ENCODE data around the gene ILF3. TPM values are rescaled to one million over a fixed set of nuclear protein-coding genes. Genes with fewer than 3 reads are reported as not detected.
"Not testable (repeated sequence)": the region's sequence is repeated elsewhere in the genome, so short reads cannot be mapped to it uniquely, and the experiment has no call there.

The ILF3 gene
- total RNA-seq, 1 donor from 2014 or later, result 588 TPM

GRCh38 chr19:10675214-10675613, 21.1 kb downstream of the ILF3 start:
- intact Hi-C loops (cut with micrococcal nuclease); H3K27me3 Mint-ChIP-seq; H3K9me3 Mint-ChIP-seq; DNase-seq; H3K4me3 Mint-ChIP-seq; H3K4me1 Mint-ChIP-seq; H3K27ac Mint-ChIP-seq: not testable (repeated sequence)
- peaks cover 62% of the 10 kb centered on the region for H3K36me3 Mint-ChIP-seq (ENCODE audit: low read depth)

- Mint-ChIP-seq H3K4me1 (peaks cover 2% of the 10 kb centered on the region), H3K4me3 (no peak overlapping the region), H3K36me3 (ENCODE audit: low read depth) (peaks cover 64% of the 10 kb centered on the region), H3K9me3 (no peaks in the 10 kb centered on the region), H3K27me3 (no peaks in the 10 kb centered on the region), H3K27ac (no peak overlapping the region)
- intact Hi-C loops (cut with micrococcal nuclease), result no loop called here
- no peak for DNase-seq
Observed at GRCh38 chr19:10677751-10678150, 23.6 kb downstream of the ILF3 start.

GRCh38 chr19:10678813-10679212, 24.7 kb downstream of the ILF3 start:
- no peaks in the 10 kb centered on the region for H3K27me3 Mint-ChIP-seq
- intact Hi-C loops (cut with micrococcal nuclease), result no loop called here
- peaks cover 61% of the 10 kb centered on the region for H3K36me3 Mint-ChIP-seq (ENCODE audit: low read depth)
- no peaks in the 10 kb centered on the region for H3K9me3 Mint-ChIP-seq
- no peak for DNase-seq
- H3K4me3 Mint-ChIP-seq, result no peak overlapping the region
- H3K4me1 Mint-ChIP-seq, result no peaks in the 10 kb centered on the region
- H3K27ac Mint-ChIP-seq, result no peak overlapping the region

GRCh38 chr19:10679743-10680142, 25.6 kb downstream of the ILF3 start:
- Mint-ChIP-seq H3K27ac (no peak overlapping the region), H3K36me3 (ENCODE audit: low read depth) (peaks cover 66% of the 10 kb centered on the region), H3K4me1 (no peaks in the 10 kb centered on the region), H3K4me3 (no peak overlapping the region), H3K9me3 (no peaks in the 10 kb centered on the region), H3K27me3 (no peaks in the 10 kb centered on the region)
- DNase-seq, result no peak
- intact Hi-C loops (cut with micrococcal nuclease), result no loop called here

GRCh38 chr19:10680545-10681135, 26.5 kb downstream of the ILF3 start:
- H3K36me3 Mint-ChIP-seq (ENCODE audit: low read depth), result peaks cover 64% of the 10 kb centered on the region
- no peaks in the 10 kb centered on the region for H3K4me1 Mint-ChIP-seq
- intact Hi-C loops (cut with micrococcal nuclease), result no loop called here

GRCh38 chr19:10681658-10682057, 27.5 kb downstream of the ILF3 start:
- H3K36me3 Mint-ChIP-seq (ENCODE audit: low read depth), result peaks cover 64% of the 10 kb centered on the region

More at GRCh38 chr19:10680545-10681135, 26.5 kb downstream of the ILF3 start:
- H3K4me3 Mint-ChIP-seq, result no peak overlapping the region
- no peak overlapping the region for H3K27ac Mint-ChIP-seq
- H3K9me3 Mint-ChIP-seq, result no peaks in the 10 kb centered on the region
- H3K27me3 Mint-ChIP-seq, result no peaks in the 10 kb centered on the region
- no peak for DNase-seq

GRCh38 chr19:10682397-10683063, 28.4 kb downstream of the ILF3 start:
- intact Hi-C loops (cut with micrococcal nuclease), result no loop called here
- H3K4me3 Mint-ChIP-seq, result no peak overlapping the region
- H3K27ac Mint-ChIP-seq, result no peak overlapping the region
- no peaks in the 10 kb centered on the region for H3K9me3 Mint-ChIP-seq
- no peaks in the 10 kb centered on the region for H3K4me1 Mint-ChIP-seq
- H3K36me3 Mint-ChIP-seq (ENCODE audit: low read depth), result peaks cover 65% of the 10 kb centered on the region
- no peaks in the 10 kb centered on the region for H3K27me3 Mint-ChIP-seq
- DNase-seq, result no peak

More at GRCh38 chr19:10681658-10682057, 27.5 kb downstream of the ILF3 start:
- no peak for DNase-seq
- H3K4me1 Mint-ChIP-seq, result no peaks in the 10 kb centered on the region
- no peaks in the 10 kb centered on the region for H3K9me3 Mint-ChIP-seq
- no peak overlapping the region for H3K27ac Mint-ChIP-seq
- intact Hi-C loops (cut with micrococcal nuclease), result no loop called here
- no peaks in the 10 kb centered on the region for H3K27me3 Mint-ChIP-seq
- H3K4me3 Mint-ChIP-seq, result no peak overlapping the region

- H3K36me3 Mint-ChIP-seq (ENCODE audit: low read depth), result peaks cover 66% of the 10 kb centered on the region
- intact Hi-C loops (cut with micrococcal nuclease), result no loop called here
- no peak overlapping the region for H3K27ac Mint-ChIP-seq
- no peaks in the 10 kb centered on the region for H3K9me3 Mint-ChIP-seq
- no peaks in the 10 kb centered on the region for H3K4me1 Mint-ChIP-seq
- H3K4me3 Mint-ChIP-seq, result no peak overlapping the region
- DNase-seq, result no peak
- no peaks in the 10 kb centered on the region for H3K27me3 Mint-ChIP-seq
Observed at GRCh38 chr19:10683064-10683426, 28.9 kb downstream of the ILF3 start.

- peaks cover 65% of the 10 kb centered on the region for H3K36me3 Mint-ChIP-seq (ENCODE audit: low read depth)
- H3K4me1 Mint-ChIP-seq, result no peaks in the 10 kb centered on the region
- no peak for DNase-seq
- no peak overlapping the region for H3K27ac Mint-ChIP-seq
- no peak overlapping the region for H3K4me3 Mint-ChIP-seq
- H3K27me3 Mint-ChIP-seq, result no peaks in the 10 kb centered on the region
- H3K9me3 Mint-ChIP-seq, result no peaks in the 10 kb centered on the region
- intact Hi-C loops (cut with micrococcal nuclease), result no loop called here
Observed at GRCh38 chr19:10683582-10683981, 29.4 kb downstream of the ILF3 start.

GRCh38 chr19:10685210-10685609, 31.1 kb downstream of the ILF3 start:
- no peak overlapping the region for H3K4me3 Mint-ChIP-seq
- no peaks in the 10 kb centered on the region for H3K4me1 Mint-ChIP-seq
- peaks cover 64% of the 10 kb centered on the region for H3K36me3 Mint-ChIP-seq (ENCODE audit: low read depth)
- no peaks in the 10 kb centered on the region for H3K27me3 Mint-ChIP-seq
- no peak overlapping the region for H3K27ac Mint-ChIP-seq
- no peaks in the 10 kb centered on the region for H3K9me3 Mint-ChIP-seq
- intact Hi-C loops (cut with micrococcal nuclease), result no loop called here
- DNase-seq, result no peak

GRCh38 chr19:10686193-10686592, 32.0 kb downstream of the ILF3 start:
- Mint-ChIP-seq H3K27me3 (no peaks in the 10 kb centered on the region), H3K9me3 (no peaks in the 10 kb centered on the region), H3K4me1 (no peaks in the 10 kb centered on the region), H3K27ac (no peak overlapping the region), H3K4me3 (no peak overlapping the region), H3K36me3 (ENCODE audit: low read depth) (peaks cover 67% of the 10 kb centered on the region)
- DNase-seq, result no peak
- intact Hi-C loops (cut with micrococcal nuclease), result no loop called here

- H3K27ac Mint-ChIP-seq, result no peak overlapping the region
- intact Hi-C loops (cut with micrococcal nuclease), result no loop called here
- no peaks in the 10 kb centered on the region for H3K9me3 Mint-ChIP-seq
- peaks cover 66% of the 10 kb centered on the region for H3K36me3 Mint-ChIP-seq (ENCODE audit: low read depth)
- H3K4me1 Mint-ChIP-seq, result peaks cover 3% of the 10 kb centered on the region
- H3K4me3 Mint-ChIP-seq, result no peak overlapping the region
- DNase-seq, result no peak
- H3K27me3 Mint-ChIP-seq, result no peaks in the 10 kb centered on the region
Observed at GRCh38 chr19:10686661-10687517, 32.7 kb downstream of the ILF3 start.

GRCh38 chr19:10687518-10688288, 33.6 kb downstream of the ILF3 start:
- H3K27ac Mint-ChIP-seq, result no peak overlapping the region
- no peak for DNase-seq

More at GRCh38 chr19:10687518-10688288, 33.6 kb downstream of the ILF3 start:
- Mint-ChIP-seq H3K27me3 (no peaks in the 10 kb centered on the region), H3K4me1 (peaks cover 3% of the 10 kb centered on the region), H3K9me3 (no peaks in the 10 kb centered on the region), H3K36me3 (ENCODE audit: low read depth) (peaks cover 67% of the 10 kb centered on the region), H3K4me3 (no peak overlapping the region)
- intact Hi-C loops (cut with micrococcal nuclease), result no loop called here

Data from activated CD4-positive, alpha-beta T cell treated with anti-CD3 and anti-CD28 coated beads, Interleukin-2, amount 10 ng/mL, durations not matched to agents 24 days and 14 days (primary cell).